Vagina (tissue), 2 donors: ENCODE measurements around the gene SUN1. TPM values are rescaled to one million over a fixed set of nuclear protein-coding genes. Genes with fewer than 3 reads are reported as not detected.

ENCODE experiments used
- DNase-seq, 2 donors: peaks; one replicate each; pipeline ENCODE4 v3.0.0-alpha.2; 2017; ENCODE audit errors: extremely low spot score in 2 of 2
- H3K27ac ChIP-seq: fragments of 200-600 bp; sonication (generic); one replicate; pipeline ENCODE4 v1.5.1; 2019
- H3K27me3 ChIP-seq: fragments of 200-600 bp; sonication (generic); one replicate; pipeline ENCODE4 v1.5.1; 2019
- H3K36me3 ChIP-seq, 2 donors: fragments of 200-600 bp; sonication (generic); one replicate each; pipeline ENCODE4 v1.5.1; 2017 to 2019
- H3K4me1 ChIP-seq: fragments of 200-600 bp; sonication (generic); one replicate; pipeline ENCODE4 v1.5.1; 2019
- H3K4me3 ChIP-seq, 2 donors: fragments of 200-600 bp; sonication (generic); 1 replicate in 1 of 2; 2 replicates in 1 of 2; pipeline ENCODE4 v1.5.1; 2016 to 2019
- H3K9me3 ChIP-seq: fragments of 200-600 bp; sonication (generic); one replicate; pipeline ENCODE4 v1.5.1; 2019
- CTCF ChIP-seq, 3 experiments: fragments of 450-650 bp in 2 of 3; fragments of 200-600 bp in 1 of 3; sonication (generic) in 1 of 3; IDR thresholded peaks; one replicate each; pipeline ENCODE4 v1.5.1; 2017 to 2019; ENCODE audit warnings: antibody characterized with exemption in 3 of 3, mild to moderate bottlenecking in 2 of 3, moderate library complexity in 2 of 3
- POLR2A ChIP-seq, 2 donors: fragments of 450-650 bp; IDR thresholded peaks; one replicate each; pipeline ENCODE4 v1.6.1; 2017; ENCODE audit warnings: antibody characterized with exemption in 2 of 2, mild to moderate bottlenecking in 2 of 2, moderate library complexity in 2 of 2
- POLR2AphosphoS5 ChIP-seq, 2 donors: sonication (generic); formaldehyde crosslinking; IDR thresholded peaks; one replicate each; pipeline ENCODE4 v1.9.0; 2017; ENCODE audit warnings: antibody characterized with exemption in 2 of 2, mild to moderate bottlenecking in 2 of 2, low read depth in 1 of 2; ENCODE audit not compliant: insufficient read depth in 1 of 2
- intact Hi-C: fragments of 100-400 bp; cut with DNase I; formaldehyde crosslinking; loops from one replicate; pipeline ENCODE4 v1.15.1; 2023
- total RNA-seq: library from RNA; depleted of rRNA; stranded (reverse); fragments of >200 nt; gene quantifications from one replicate; pipeline ENCODE4 v1.2.3, GENCODE V29; 2016

The SUN1 gene
- total RNA-seq, 1 donor from 2014 or later: 170 TPM

GRCh38 chr7:785416-785815, 46.9 kb upstream of the SUN1 start:
- intact Hi-C loops: no loop called here
- Histone ChIP-seq H3K27ac (no peak overlapping the region), H3K4me1 (peaks cover 9% of the 10 kb centered on the region), H3K4me3 (no peak overlapping the region), H3K9me3 (no peaks in the 10 kb centered on the region), H3K36me3 (peaks cover 0 to 18% of the 10 kb centered on the region in 2 donors), H3K27me3 (no peaks in the 10 kb centered on the region)
- no peak for DNase-seq
- TF ChIP-seq CTCF (IDR thresholded peaks at IDR 0.05): no peak
- TF ChIP-seq POLR2A (IDR thresholded peaks at IDR 0.05): no peak
- TF ChIP-seq POLR2AphosphoS5 (IDR thresholded peaks at IDR 0.05; ENCODE audit: insufficient read depth in 1 of 2, low read depth in 1 of 2): no peak

- peaks cover 9% of the 10 kb centered on the region for H3K4me1 ChIP-seq
- no peaks in the 10 kb centered on the region for H3K27me3 ChIP-seq
- intact Hi-C loops: loop anchor here (2.0 kb wide), 1 partner anchor 86 kb away; no protein-coding TSS in a partner anchor
- peaks cover 0 to 18% of the 10 kb centered on the region in 2 donors for H3K36me3 ChIP-seq
- no peak overlapping the region for H3K4me3 ChIP-seq
- TF ChIP-seq CTCF (IDR thresholded peaks at IDR 0.05): peak; percentile 85 to 89 (median 86)
- no peak for TF ChIP-seq POLR2AphosphoS5 (IDR thresholded peaks at IDR 0.05; ENCODE audit: insufficient read depth in 1 of 2, low read depth in 1 of 2)
- TF ChIP-seq POLR2A (IDR thresholded peaks at IDR 0.05): no peak
- H3K27ac ChIP-seq: no peak overlapping the region
- DNase-seq: no peak
- H3K9me3 ChIP-seq: no peaks in the 10 kb centered on the region
Observed at GRCh38 chr7:786472-787255, 45.6 kb upstream of the SUN1 start.

- Histone ChIP-seq H3K4me3 (no peak overlapping the region), H3K9me3 (no peaks in the 10 kb centered on the region), H3K27me3 (no peaks in the 10 kb centered on the region), H3K4me1 (peaks cover 9% of the 10 kb centered on the region), H3K27ac (no peak overlapping the region), H3K36me3 (peaks cover 0 to 18% of the 10 kb centered on the region in 2 donors)
- DNase-seq: no peak
- no peak for TF ChIP-seq POLR2A (IDR thresholded peaks at IDR 0.05)
- no peak for TF ChIP-seq POLR2AphosphoS5 (IDR thresholded peaks at IDR 0.05; ENCODE audit: insufficient read depth in 1 of 2, low read depth in 1 of 2)
- intact Hi-C loops: loop anchor here (2.0 kb wide), 1 partner anchor 85 kb away; no protein-coding TSS in a partner anchor
Observed at GRCh38 chr7:787332-788240, 44.7 kb upstream of the SUN1 start.

- Histone ChIP-seq H3K27ac (no peak overlapping the region), H3K4me3 (no peak overlapping the region), H3K9me3 (no peaks in the 10 kb centered on the region), H3K36me3 (peaks cover 0 to 5% of the 10 kb centered on the region in 2 donors), H3K4me1 (peaks cover 3% of the 10 kb centered on the region), H3K27me3 (no peaks in the 10 kb centered on the region)
- intact Hi-C loops: no loop called here
- TF ChIP-seq POLR2A (IDR thresholded peaks at IDR 0.05) (no peak), CTCF (IDR thresholded peaks at IDR 0.05) (no peak), POLR2AphosphoS5 (IDR thresholded peaks at IDR 0.05; ENCODE audit: insufficient read depth in 1 of 2, low read depth in 1 of 2) (no peak)
- DNase-seq: no peak
Observed at GRCh38 chr7:791519-791918, 40.8 kb upstream of the SUN1 start.

GRCh38 chr7:794207-794606, 38.1 kb upstream of the SUN1 start:
- H3K4me3 ChIP-seq: no peak overlapping the region
- DNase-seq: no peak
- H3K4me1 ChIP-seq: no peaks in the 10 kb centered on the region
- no peak overlapping the region for H3K27ac ChIP-seq
- peaks cover 0 to 5% of the 10 kb centered on the region in 2 donors for H3K36me3 ChIP-seq
- no peaks in the 10 kb centered on the region for H3K27me3 ChIP-seq
- no peaks in the 10 kb centered on the region for H3K9me3 ChIP-seq
- TF ChIP-seq POLR2A (IDR thresholded peaks at IDR 0.05) (no peak), POLR2AphosphoS5 (IDR thresholded peaks at IDR 0.05; ENCODE audit: insufficient read depth in 1 of 2, low read depth in 1 of 2) (no peak)
- intact Hi-C loops: no loop called here
